Spleen (tissue), 7 donors: Measurements from ENCODE around the gene ULBP1.

Experiments used
- POLR2A ChIP-seq, 3 donors: fragments of 450-650 bp; IDR thresholded peaks; one replicate each; pipeline ENCODE4 v1.5.1; 2017; ENCODE audit warnings: antibody characterized with exemption in 3 of 3, mild to moderate bottlenecking in 1 of 3
- TF ChIP-seq, protein P1 (sequence below), 11 experiments: fragments of 200-600 bp in 7 of 11; fragments of 450-650 bp in 4 of 11; sonication (generic) in 4 of 11; IDR thresholded peaks in 8 of 11; conservative IDR thresholded peaks in 3 of 11; 1 replicate in 7 of 11; 2 replicates in 4 of 11; pipeline versions ENCODE4 v1.4.0 to v1.8.0; 2016 to 2021; ENCODE audit warnings: antibody characterized with exemption in 11 of 11, inconsistent platforms in 4 of 11, mild to moderate bottlenecking in 1 of 11
- donor health status: DM: no; HTN: no; CAD: no; lungs with moderate emphysema.
- donor health status: DM: no; HTN: no; CAD: no.
- donor health status: DM: no; HTN: no; CAD: no.

DNA sequence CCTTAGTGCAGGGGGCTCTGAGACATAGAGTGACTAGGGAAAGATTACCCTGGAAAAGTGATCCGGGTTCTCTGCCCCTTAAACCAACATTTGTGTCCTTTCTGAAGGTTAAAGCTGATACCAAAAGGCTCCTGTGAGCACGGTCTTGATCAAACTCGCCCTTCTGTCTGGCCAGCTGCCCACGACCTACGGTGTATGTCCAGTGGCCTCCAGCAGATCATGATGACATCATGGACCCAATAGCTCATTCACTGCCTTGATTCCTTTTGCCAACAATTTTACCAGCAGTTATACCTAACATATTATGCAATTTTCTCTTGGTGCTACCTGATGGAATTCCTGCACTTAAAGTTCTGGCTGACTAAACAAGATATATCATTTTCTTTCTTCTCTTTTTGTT, 15.1 kb upstream of the ULBP1 start:
- TF ChIP-seq, protein P1, sequence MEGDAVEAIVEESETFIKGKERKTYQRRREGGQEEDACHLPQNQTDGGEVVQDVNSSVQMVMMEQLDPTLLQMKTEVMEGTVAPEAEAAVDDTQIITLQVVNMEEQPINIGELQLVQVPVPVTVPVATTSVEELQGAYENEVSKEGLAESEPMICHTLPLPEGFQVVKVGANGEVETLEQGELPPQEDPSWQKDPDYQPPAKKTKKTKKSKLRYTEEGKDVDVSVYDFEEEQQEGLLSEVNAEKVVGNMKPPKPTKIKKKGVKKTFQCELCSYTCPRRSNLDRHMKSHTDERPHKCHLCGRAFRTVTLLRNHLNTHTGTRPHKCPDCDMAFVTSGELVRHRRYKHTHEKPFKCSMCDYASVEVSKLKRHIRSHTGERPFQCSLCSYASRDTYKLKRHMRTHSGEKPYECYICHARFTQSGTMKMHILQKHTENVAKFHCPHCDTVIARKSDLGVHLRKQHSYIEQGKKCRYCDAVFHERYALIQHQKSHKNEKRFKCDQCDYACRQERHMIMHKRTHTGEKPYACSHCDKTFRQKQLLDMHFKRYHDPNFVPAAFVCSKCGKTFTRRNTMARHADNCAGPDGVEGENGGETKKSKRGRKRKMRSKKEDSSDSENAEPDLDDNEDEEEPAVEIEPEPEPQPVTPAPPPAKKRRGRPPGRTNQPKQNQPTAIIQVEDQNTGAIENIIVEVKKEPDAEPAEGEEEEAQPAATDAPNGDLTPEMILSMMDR (IDR thresholded peaks at IDR 0.05 in 8 of 11, conservative IDR thresholded peaks at IDR 0.05 in 3 of 11): no peak
- TF ChIP-seq POLR2A (IDR thresholded peaks at IDR 0.05): no peak
